Endothelial cell of umbilical vein (primary cell): ENCODE results near the gene SYT17. TPM values are rescaled to one million over a fixed set of nuclear protein-coding genes. Genes with fewer than 3 reads are reported as not detected.

Experiments
- BruUV-seq: library from RNA; stranded (reverse); fragments of 400-500 nt; replicated peaks from 2 replicates; lab custom pipeline; 2021; lab: Mats Ljungman, UMichigan
- CTCF ChIA-PET: fragments of 300-600, 350-600 bp; sonication (Branson Sonifier 250); formaldehyde crosslinking; loops from one replicate; lab custom pipeline; 2021; ENCODE audit warnings: antibody characterized with exemption, inconsistent platforms; lab: Charles Lee
- POLR2A ChIA-PET: fragments of 300-600, 350-600 bp; sonication (Branson Sonifier 250); formaldehyde crosslinking; loops from one replicate; lab custom pipeline; 2021; ENCODE audit warnings: antibody characterized with exemption, inconsistent platforms; lab: Charles Lee
- DNase-seq: peaks from one replicate; pipeline ENCODE4 v3.0.0-alpha.2; 2011; ENCODE audit warnings: low read depth, low spot score
- FAIRE-seq: peaks from 2 replicates; lab custom pipeline; 2011; peaks lifted over from hg19 to GRCh38; lab: Jason Lieb, UNC
- H2AFZ ChIP-seq: 2 replicates; pipeline ENCODE4 v1.6.0; 2012; ENCODE audit warnings: low read depth, low read length, control low read depth, inconsistent platforms
- H3K27ac ChIP-seq: 2 replicates; pipeline ENCODE4 v1.5.1; 2011; ENCODE audit warnings: low read depth, mild to moderate bottlenecking, control low read depth, low read length, moderate library complexity; ENCODE audit not compliant: insufficient read depth
- H3K27me3 ChIP-seq, 2 experiments: 2 replicates each; pipeline versions ENCODE4 v1.6.0 to v1.6.1; 2011; ENCODE audit warnings: low read length in 2 of 2, mixed read lengths in 1 of 2; ENCODE audit not compliant: control insufficient read depth in 2 of 2, insufficient read depth in 2 of 2
- H3K36me3 ChIP-seq, 2 experiments: 2 replicates in 1 of 2; 3 replicates in 1 of 2; pipeline ENCODE4 v1.5.1; 2011; ENCODE audit warnings: low read length in 2 of 2, mild to moderate bottlenecking in 1 of 2, moderate library complexity in 1 of 2; ENCODE audit not compliant: control insufficient read depth in 2 of 2, insufficient read depth in 2 of 2; ENCODE audit errors: extremely low read depth in 1 of 2
- H3K4me1 ChIP-seq: 3 replicates; pipeline ENCODE4 v1.5.1; 2011; ENCODE audit warnings: mild to moderate bottlenecking, low read length; ENCODE audit not compliant: control insufficient read depth, insufficient read depth; ENCODE audit errors: extremely low read depth
- H3K4me2 ChIP-seq: 2 replicates; pipeline ENCODE4 v1.6.1; 2011; ENCODE audit warnings: low read length, control low read depth, mixed read lengths; ENCODE audit not compliant: insufficient read depth
- H3K4me3 ChIP-seq, 3 experiments: fragments of 200-600 bp in 1 of 3; sonication (generic), shearing (Covaris generic) in 1 of 3; replicated peaks in 1 of 3; 2 replicates each; pipeline ENCODE4 v1.5.1; 2011 to 2016; ENCODE audit warnings: control low read depth in 3 of 3, low read length in 3 of 3, mild to moderate bottlenecking in 2 of 3, inconsistent platforms in 1 of 3, low read depth in 1 of 3, moderate library complexity in 1 of 3; ENCODE audit not compliant: insufficient read depth in 1 of 3
- H3K79me2 ChIP-seq: 2 replicates; pipeline ENCODE4 v1.6.0; 2012; ENCODE audit warnings: low read length, inconsistent platforms; ENCODE audit not compliant: control insufficient read depth, insufficient read depth
- H3K9ac ChIP-seq: replicated peaks from 2 replicates; pipeline ENCODE3; 2011; ENCODE audit warnings: low read length, control low read depth; ENCODE audit not compliant: insufficient read depth; ENCODE audit errors: extremely low read depth
- H3K9me1 ChIP-seq: replicated peaks from 3 replicates; pipeline ENCODE4 v1.6.0; 2011; ENCODE audit warnings: mild to moderate bottlenecking, low read length; ENCODE audit not compliant: control insufficient read depth, insufficient read depth; ENCODE audit errors: extremely low read depth
- H3K9me3 ChIP-seq: replicated peaks from 2 replicates; pipeline ENCODE4 v1.5.1; 2012; ENCODE audit warnings: low read length, inconsistent platforms; ENCODE audit not compliant: control insufficient read depth, insufficient read depth
- H4K20me1 ChIP-seq: replicated peaks from 2 replicates; pipeline ENCODE3; 2011; ENCODE audit warnings: mild to moderate bottlenecking, low read length; ENCODE audit not compliant: control insufficient read depth, insufficient read depth; ENCODE audit errors: extremely low read depth
- FOS ChIP-seq: IDR thresholded peaks from 2 replicates; pipeline ENCODE4 v1.6.1; 2011; ENCODE audit warnings: mild to moderate bottlenecking, low read length, moderate library complexity, borderline replicate concordance; ENCODE audit not compliant: insufficient read depth
- GATA2 ChIP-seq: IDR thresholded peaks from 2 replicates; pipeline ENCODE4 v1.7.0; 2011; ENCODE audit warnings: low read depth, mild to moderate bottlenecking, moderate library complexity, mixed read lengths, low read length; ENCODE audit not compliant: insufficient read length, insufficient read depth
- JUN ChIP-seq: IDR thresholded peaks from 2 replicates; pipeline ENCODE4 v1.6.1; 2011; ENCODE audit warnings: borderline replicate concordance, low read depth; ENCODE audit not compliant: insufficient read length, insufficient read depth
- MYC ChIP-seq: IDR thresholded peaks from one replicate; pipeline ENCODE4 v1.6.1; 2011; ENCODE audit warnings: mild to moderate bottlenecking, low read depth, low read length
- POLR2A ChIP-seq: IDR thresholded peaks from 2 replicates; pipeline ENCODE4 v1.6.1; 2012; ENCODE audit warnings: low read depth, mild to moderate bottlenecking, control low read depth, low read length
- POLR2AphosphoS5 ChIP-seq: IDR thresholded peaks from 2 replicates; pipeline ENCODE4 v1.6.1; 2012; ENCODE audit warnings: low read depth, mild to moderate bottlenecking, control low read depth, low read length, moderate library complexity; ENCODE audit not compliant: insufficient read depth
- dilution Hi-C: fragments of 300-500 bp; cut with MboI; formaldehyde crosslinking; loops from one replicate; pipeline ENCODE4 v1.15.0; 2019; ENCODE audit warnings: low sequenced_read_pairs; ENCODE audit not compliant: extremely low pct_ligation_motif_present
- intact Hi-C: fragments of 100-400 bp; cut with micrococcal nuclease; formaldehyde crosslinking; loops from one replicate; pipeline ENCODE4 v1.10.0; 2022
- polyA plus RNA-seq, 4 experiments: library from polyadenylated mRNA; depleted of rRNA in 3 of 4; stranded (reverse) in 3 of 4; unstranded in 1 of 4; fragments of >200 nt; gene quantifications; 2 replicates each; pipeline versions ENCODE4 v1.2.1 to v1.2.3, GENCODE V29; 2011 to 2012; ENCODE audit warnings: missing spikeins in 1 of 4
- total RNA-seq: library from RNA; stranded (reverse); gene quantifications from 2 replicates; pipeline ENCODE4 v1.2.3, GENCODE V29; 2021
- TF ChIP-seq, protein P1 (sequence below), 2 donors: IDR thresholded peaks; 1 replicate in 1 of 2; 2 replicates in 1 of 2; pipeline ENCODE4 v1.5.1; 2011; ENCODE audit warnings: low read length in 2 of 2, mild to moderate bottlenecking in 2 of 2, moderate library complexity in 2 of 2, control low read depth in 1 of 2, inconsistent platforms in 1 of 2, low read depth in 1 of 2; ENCODE audit not compliant: insufficient read depth in 1 of 2; ENCODE audit errors: extremely low read depth in 1 of 2
- TF ChIP-seq, protein P2 (sequence below): IDR thresholded peaks from 2 replicates; pipeline ENCODE4 v1.6.1; 2011; ENCODE audit not compliant: insufficient read depth, insufficient read length

SYT17 gene
- total and polyA plus RNA-seq, 2 donors (not counting 3 experiments of a cell fraction or from before 2014, with no cell fraction given), result 1.9 to 4.2 TPM

DNA sequence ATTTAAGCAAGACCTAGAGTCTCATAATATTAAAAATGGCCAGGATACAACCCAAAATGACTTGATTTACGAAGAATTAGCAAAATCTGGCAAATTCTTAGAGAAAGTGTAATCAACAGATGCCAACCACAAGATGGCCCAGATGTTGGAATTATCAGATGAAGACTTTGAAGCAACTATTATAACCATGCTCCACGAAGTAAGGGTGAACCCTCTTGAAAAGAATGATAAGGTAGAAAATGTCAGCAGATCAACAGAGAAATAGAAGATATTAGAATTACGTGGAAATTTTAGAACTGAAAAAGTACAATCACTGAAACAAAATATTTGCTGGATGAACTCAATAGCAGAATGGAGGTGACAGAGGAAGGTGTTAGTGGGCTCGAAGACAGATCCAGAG lies 67.4 kb downstream of the SYT17 start:
- no peaks in the 10 kb centered on the region for H3K4me1 ChIP-seq
- no peaks in the 10 kb centered on the region for H3K27me3 ChIP-seq
- H3K27ac ChIP-seq, result no peak overlapping the region
- intact Hi-C loops, result no loop called here
- POLR2A ChIA-PET, result no interaction called here
- H3K9ac ChIP-seq, result no peak overlapping the region
- dilution Hi-C loops, result no loop called here
- TF ChIP-seq, protein P1, sequence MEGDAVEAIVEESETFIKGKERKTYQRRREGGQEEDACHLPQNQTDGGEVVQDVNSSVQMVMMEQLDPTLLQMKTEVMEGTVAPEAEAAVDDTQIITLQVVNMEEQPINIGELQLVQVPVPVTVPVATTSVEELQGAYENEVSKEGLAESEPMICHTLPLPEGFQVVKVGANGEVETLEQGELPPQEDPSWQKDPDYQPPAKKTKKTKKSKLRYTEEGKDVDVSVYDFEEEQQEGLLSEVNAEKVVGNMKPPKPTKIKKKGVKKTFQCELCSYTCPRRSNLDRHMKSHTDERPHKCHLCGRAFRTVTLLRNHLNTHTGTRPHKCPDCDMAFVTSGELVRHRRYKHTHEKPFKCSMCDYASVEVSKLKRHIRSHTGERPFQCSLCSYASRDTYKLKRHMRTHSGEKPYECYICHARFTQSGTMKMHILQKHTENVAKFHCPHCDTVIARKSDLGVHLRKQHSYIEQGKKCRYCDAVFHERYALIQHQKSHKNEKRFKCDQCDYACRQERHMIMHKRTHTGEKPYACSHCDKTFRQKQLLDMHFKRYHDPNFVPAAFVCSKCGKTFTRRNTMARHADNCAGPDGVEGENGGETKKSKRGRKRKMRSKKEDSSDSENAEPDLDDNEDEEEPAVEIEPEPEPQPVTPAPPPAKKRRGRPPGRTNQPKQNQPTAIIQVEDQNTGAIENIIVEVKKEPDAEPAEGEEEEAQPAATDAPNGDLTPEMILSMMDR (IDR thresholded peaks at IDR 0.05; ENCODE audit: extremely low read depth in 1 of 2, insufficient read depth in 1 of 2, low read depth in 1 of 2, low read length in 2 of 2), result no peak
- TF ChIP-seq GATA2 (no peak), POLR2AphosphoS5 (no peak)
- TF ChIP-seq, protein P2, sequence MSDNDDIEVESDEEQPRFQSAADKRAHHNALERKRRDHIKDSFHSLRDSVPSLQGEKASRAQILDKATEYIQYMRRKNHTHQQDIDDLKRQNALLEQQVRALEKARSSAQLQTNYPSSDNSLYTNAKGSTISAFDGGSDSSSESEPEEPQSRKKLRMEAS, result no peak
- no peaks in the 10 kb centered on the region for H3K36me3 ChIP-seq
- no peaks in the 10 kb centered on the region for H4K20me1 ChIP-seq
- FAIRE-seq (no peak), DNase-seq (no peak)
- H3K79me2 ChIP-seq, result no peaks in the 10 kb centered on the region
- H2AFZ ChIP-seq, result no peak overlapping the region
- CTCF ChIA-PET, result no interaction called here
- H3K4me2 ChIP-seq, result no peak overlapping the region
- H3K4me3 ChIP-seq, result no peak overlapping the region
- no peaks in the 10 kb centered on the region for H3K9me3 ChIP-seq
- H3K9me1 ChIP-seq, result no peaks in the 10 kb centered on the region
- BruUV-seq, result no TSS peak

DNA sequence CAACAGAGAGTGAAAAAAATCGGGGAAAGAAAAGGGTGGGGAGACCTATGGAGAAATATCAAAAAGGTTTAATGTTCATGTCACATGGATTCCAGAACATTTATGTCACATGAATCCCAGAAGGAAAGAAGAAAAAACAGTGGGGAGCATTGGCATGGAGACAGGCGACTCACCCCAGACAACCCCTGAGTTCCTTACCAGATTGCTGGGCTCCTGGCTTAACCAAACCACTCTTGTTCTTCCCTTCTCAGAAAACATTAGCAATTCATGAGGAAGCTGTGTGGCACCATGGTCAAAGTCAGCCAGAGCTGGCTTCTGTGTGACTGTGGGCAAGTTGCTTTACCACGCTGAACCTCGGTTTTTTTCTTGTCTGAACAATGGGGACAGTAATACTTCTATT lies 67.8 kb downstream of the SYT17 start:
- dilution Hi-C loops, result no loop called here
- FAIRE-seq (no peak), DNase-seq (no peak)
- BruUV-seq, result no TSS peak
- ChIA-PET CTCF (no interaction called here), POLR2A (no interaction called here)
- H3K27me3 ChIP-seq, result no peaks in the 10 kb centered on the region
- no peaks in the 10 kb centered on the region for H4K20me1 ChIP-seq
- no peak overlapping the region for H3K27ac ChIP-seq
- H3K9me3 ChIP-seq, result no peaks in the 10 kb centered on the region
- H3K79me2 ChIP-seq, result no peaks in the 10 kb centered on the region
- intact Hi-C loops, result no loop called here
- H3K9ac ChIP-seq, result no peak overlapping the region
- H3K4me1 ChIP-seq, result no peaks in the 10 kb centered on the region
- no peak overlapping the region for H3K4me3 ChIP-seq
- H3K4me2 ChIP-seq, result no peak overlapping the region
- no peaks in the 10 kb centered on the region for H3K36me3 ChIP-seq
- H3K9me1 ChIP-seq, result no peaks in the 10 kb centered on the region
- TF ChIP-seq POLR2AphosphoS5 (no peak), JUN (no peak), MYC (no peak), FOS (no peak), POLR2A (no peak)
- TF ChIP-seq, protein P1 (IDR thresholded peaks at IDR 0.05; ENCODE audit: extremely low read depth in 1 of 2, insufficient read depth in 1 of 2, low read depth in 1 of 2, low read length in 2 of 2), result no peak
- H2AFZ ChIP-seq, result no peak overlapping the region
